GM19328 (cell line): ENCODE data around the gene KCNJ4.
"Not testable (repeated sequence)": the region's sequence is repeated elsewhere in the genome, so short reads cannot be mapped to it uniquely, and the experiment has no call there.

Experiments used
- ATAC-seq: cut with Tn5 transposase; IDR thresholded peaks from one replicate; pipeline ENCODE4 v1.9.1; 2021; ENCODE audit warnings: mild to moderate bottlenecking, moderate library complexity; ENCODE audit not compliant: unreplicated experiment

Gene KCNJ4

GRCh38 chr22:38471237-38471636, 16.2 kb upstream of the KCNJ4 start:
- no peak for ATAC-seq

GRCh38 chr22:38470179-38470578, 15.2 kb upstream of the KCNJ4 start:
- ATAC-seq, result not testable (repeated sequence)

GRCh38 chr22:38469306-38469781, 14.3 kb upstream of the KCNJ4 start:
- ATAC-seq, result no peak

- no peak for ATAC-seq
Measured at GRCh38 chr22:38468443-38469305, 13.7 kb upstream of the KCNJ4 start.

GRCh38 chr22:38467904-38468442, 13.0 kb upstream of the KCNJ4 start, which contains the start of gene KDELR3:
KDELR3 (plus strand) TSS chr22:38468096; CDS start chr22:38468234, 138 bp downstream.
- no peak for ATAC-seq

GRCh38 chr22:38467438-38467903, 12.5 kb upstream of the KCNJ4 start:
- no peak for ATAC-seq

- ATAC-seq, result no peak
Measured at GRCh38 chr22:38465673-38466490, 10.9 kb upstream of the KCNJ4 start.

- no peak for ATAC-seq
Measured at GRCh38 chr22:38464992-38465672, 10.1 kb upstream of the KCNJ4 start.

- no peak for ATAC-seq
Measured at GRCh38 chr22:38462960-38463784, 8.2 kb upstream of the KCNJ4 start.

- ATAC-seq, result no peak
Measured at GRCh38 chr22:38461414-38462081, 6.5 kb upstream of the KCNJ4 start.

- no peak for ATAC-seq
Measured at GRCh38 chr22:38461057-38461413, 6.0 kb upstream of the KCNJ4 start.

GRCh38 chr22:38460426-38460840, 5.4 kb upstream of the KCNJ4 start:
- ATAC-seq, result no peak

GRCh38 chr22:38456841-38457699, 2.1 kb upstream of the KCNJ4 start:
- no peak for ATAC-seq

- ATAC-seq, result no peak
Measured at GRCh38 chr22:38456272-38456835, 1.4 kb upstream of the KCNJ4 start.

- no peak for ATAC-seq
Measured at GRCh38 chr22:38455530-38456271, 702 bp upstream of the KCNJ4 start.

GRCh38 chr22:38454353-38455075, 485 bp downstream of the KCNJ4 start:
- no peak for ATAC-seq

GRCh38 chr22:38453996-38454352, 1.0 kb downstream of the KCNJ4 start:
- ATAC-seq, result no peak
